K562 (cell line): ENCODE measurements around the gene NOTCH1.

Source experiments
- CHD1 ChIP-seq: fragments of 200-600 bp; sonication (generic); IDR thresholded peaks from one replicate; pipeline ENCODE4 v1.6.1; 2012; ENCODE audit warnings: mild to moderate bottlenecking, moderate library complexity, low read length, inconsistent platforms
- E2F3 ChIP-seq: fragments of 250-450 bp; sonication (Bioruptor Pico); IDR thresholded peaks from 2 replicates; pipeline ENCODE4 v1.4.0; 2020; ENCODE audit warnings: mild to moderate bottlenecking
- E2F4 ChIP-seq: sonication (generic); formaldehyde crosslinking; IDR thresholded peaks from 2 replicates; pipeline ENCODE4 v1.8.0; 2022; ENCODE audit warnings: mild to moderate bottlenecking, low read depth, missing genetic modification reagents
- EGR1 ChIP-seq: fragments of 450-650 bp; conservative IDR thresholded peaks from 2 replicates; pipeline ENCODE4 v1.6.1; 2017; ENCODE audit warnings: mild to moderate bottlenecking
- NRF1 ChIP-seq, 2 experiments: fragments of 450-650 bp; IDR thresholded peaks in 1 of 2; conservative IDR thresholded peaks in 1 of 2; 2 replicates each; pipeline ENCODE4 v1.6.1; 2014; ENCODE audit warnings: mild to moderate bottlenecking in 2 of 2
- SIN3A ChIP-seq, 2 experiments: fragments of 150-350 bp in 1 of 2; IDR thresholded peaks; 2 replicates each; pipeline ENCODE4 v1.6.1; 2011 to 2016; ENCODE audit warnings: borderline replicate concordance in 2 of 2, low read depth in 2 of 2, low read length in 2 of 2, mild to moderate bottlenecking in 2 of 2, moderate library complexity in 2 of 2; ENCODE audit not compliant: control insufficient read depth in 1 of 2
- SMAD2 ChIP-seq: fragments of 150-350 bp; IDR thresholded peaks from 2 replicates; pipeline ENCODE4 v1.6.1; 2014; ENCODE audit warnings: low read depth, mild to moderate bottlenecking, low read length
- SMARCE1 ChIP-seq: fragments of 450-650 bp; IDR thresholded peaks from 2 replicates; pipeline ENCODE4 v1.7.1; 2016; ENCODE audit warnings: mild to moderate bottlenecking
- SMC3 ChIP-seq: conservative IDR thresholded peaks from 2 replicates; pipeline ENCODE4 v1.6.1; 2011; ENCODE audit warnings: low read depth, low read length, improper control_type of control experiment; ENCODE audit not compliant: insufficient read depth
- SOX6 ChIP-seq: fragments of 450-650 bp; IDR thresholded peaks from 2 replicates; pipeline ENCODE4 v1.6.1; 2014; ENCODE audit warnings: mild to moderate bottlenecking
- ZNF174 ChIP-seq: fragments of 250-450 bp; sonication (Bioruptor Pico); IDR thresholded peaks from 2 replicates; pipeline ENCODE4 v1.4.0; 2020; ENCODE audit warnings: mild to moderate bottlenecking
- ZNF274 ChIP-seq: IDR thresholded peaks from 2 replicates; pipeline ENCODE4 v1.6.1; 2011; ENCODE audit warnings: low read depth, mild to moderate bottlenecking, low read length, moderate library complexity, borderline replicate concordance
- ZNF384 ChIP-seq: IDR thresholded peaks from 2 replicates; pipeline ENCODE4 v1.6.1; 2012; ENCODE audit warnings: low read depth, low read length, improper control_type of control experiment

DNA sequence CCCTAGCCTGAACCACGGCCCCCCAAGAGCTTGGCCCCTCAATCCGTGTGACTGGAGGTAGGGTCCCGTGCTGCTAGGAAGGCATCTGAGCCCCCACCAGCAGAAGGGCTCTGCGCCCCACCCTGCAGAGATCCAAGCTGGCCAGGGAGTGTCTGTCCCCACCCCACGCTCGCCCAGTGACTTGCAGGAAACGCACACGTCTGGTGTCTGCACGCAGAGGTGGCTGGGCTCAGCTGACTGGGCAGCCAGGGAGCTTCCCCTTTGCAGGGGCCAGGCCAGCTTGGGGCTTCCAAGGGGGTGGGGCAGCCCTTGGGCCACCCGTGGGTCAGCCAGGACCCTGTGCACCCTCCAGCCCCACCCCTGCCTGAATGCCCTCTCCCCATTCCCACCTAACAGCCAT, 24.3 kb downstream of the NOTCH1 start:
- TF ChIP-seq E2F3 (CRISPR knock-in tag) (no peak), ZNF274 (no peak), SOX6 (no peak), SMAD2 (no peak), SIN3A (IDR thresholded peaks at IDR 0.05; ENCODE audit: borderline replicate concordance in 2 of 2, control insufficient read depth in 1 of 2, low read depth in 2 of 2, low read length in 2 of 2) (no peak), E2F4 (CRISPR knock-in tag) (no peak), SMARCE1 (no peak), SMC3 (no peak), NRF1 (conservative IDR thresholded peaks at IDR 0.05 in 1 of 2, IDR thresholded peaks at IDR 0.05 in 1 of 2) (no peak), EGR1 (no peak), CHD1 (no peak), ZNF174 (CRISPR knock-in tag) (no peak), ZNF384 (no peak)
